DOHH2 (cell line): ENCODE results near the gene IGFL1.

Experiments
- CTCF ChIP-seq: fragments of 200-600 bp; sonication (generic); IDR thresholded peaks from one replicate; pipeline ENCODE4 v1.5.1; 2014; ENCODE audit warnings: antibody characterized with exemption, mild to moderate bottlenecking, low read depth, low read length; ENCODE audit not compliant: poor library complexity, severe bottlenecking
- EZH2phosphoT487 ChIP-seq: fragments of 200-600 bp; sonication (generic); IDR thresholded peaks from 2 replicates; pipeline ENCODE4 v1.6.1; 2017; ENCODE audit warnings: borderline replicate concordance, mild to moderate bottlenecking, antibody characterized with exemption, low read length, moderate library complexity, mixed read lengths

GRCh38 chr19:46211201-46211881 is 18.2 kb upstream of the IGFL1 start:
- TF ChIP-seq CTCF (no peak), EZH2phosphoT487 (no peak)
